GM23338 (cell line): ENCODE results near the gene ZFYVE28.

ENCODE experiments used
- CREB1 ChIP-seq: fragments of 250-450 bp; sonication (Bioruptor Pico); IDR thresholded peaks from 2 replicates; pipeline ENCODE4 v1.5.0; 2020; ENCODE audit warnings: low read depth, mild to moderate bottlenecking, moderate library complexity
- CTCF ChIP-seq, 2 experiments: fragments of 200-600 bp in 1 of 2; sonication (generic) in 1 of 2; conservative IDR thresholded peaks; 2 replicates each; pipeline versions ENCODE4 v1.5.1 to v1.6.1; 2016 to 2017; ENCODE audit warnings: antibody characterized with exemption in 2 of 2, low read depth in 2 of 2, mild to moderate bottlenecking in 2 of 2, moderate library complexity in 1 of 2
- EZH2 ChIP-seq: fragments of 200-600 bp; sonication (generic); IDR thresholded peaks from one replicate; pipeline ENCODE4 v1.8.0; 2017; ENCODE audit warnings: antibody characterized with exemption, mild to moderate bottlenecking, low read depth; ENCODE audit not compliant: unreplicated experiment
- EZH2phosphoT487 ChIP-seq: fragments of 200-600 bp; sonication (generic); IDR thresholded peaks from one replicate; pipeline ENCODE4 v1.8.1; 2018; ENCODE audit warnings: antibody characterized with exemption; ENCODE audit not compliant: unreplicated experiment
- POLR2AphosphoS5 ChIP-seq: IDR thresholded peaks from 2 replicates; pipeline ENCODE4 v1.6.1; 2016; ENCODE audit warnings: antibody characterized with exemption, low read depth
- REST ChIP-seq: IDR thresholded peaks from one replicate; pipeline ENCODE4 v1.6.1; 2018; ENCODE audit warnings: antibody characterized with exemption; ENCODE audit not compliant: unreplicated experiment
- STAT1 ChIP-seq: IDR thresholded peaks from one replicate; pipeline ENCODE4 v1.6.1; 2016; ENCODE audit warnings: antibody characterized with exemption; ENCODE audit not compliant: unreplicated experiment

GRCh38 chr4:2333916-2334644 lies 84.4 kb downstream of the ZFYVE28 start:
- TF ChIP-seq CTCF (conservative IDR thresholded peaks at IDR 0.05; ENCODE audit: low read depth in 2 of 2) (no peak), EZH2phosphoT487 (no peak), EZH2 (no peak), POLR2AphosphoS5 (no peak), REST (no peak), STAT1 (no peak), CREB1 (no peak)
